Measurements from ENCODE around the gene C6orf47.
"Not testable (repeated sequence)": the region's sequence is repeated elsewhere in the genome, so short reads cannot be mapped to it uniquely, and the experiment has no call there.

Gene C6orf47, protein sequence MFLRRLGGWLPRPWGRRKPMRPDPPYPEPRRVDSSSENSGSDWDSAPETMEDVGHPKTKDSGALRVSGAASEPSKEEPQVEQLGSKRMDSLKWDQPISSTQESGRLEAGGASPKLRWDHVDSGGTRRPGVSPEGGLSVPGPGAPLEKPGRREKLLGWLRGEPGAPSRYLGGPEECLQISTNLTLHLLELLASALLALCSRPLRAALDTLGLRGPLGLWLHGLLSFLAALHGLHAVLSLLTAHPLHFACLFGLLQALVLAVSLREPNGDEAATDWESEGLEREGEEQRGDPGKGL

DNA sequence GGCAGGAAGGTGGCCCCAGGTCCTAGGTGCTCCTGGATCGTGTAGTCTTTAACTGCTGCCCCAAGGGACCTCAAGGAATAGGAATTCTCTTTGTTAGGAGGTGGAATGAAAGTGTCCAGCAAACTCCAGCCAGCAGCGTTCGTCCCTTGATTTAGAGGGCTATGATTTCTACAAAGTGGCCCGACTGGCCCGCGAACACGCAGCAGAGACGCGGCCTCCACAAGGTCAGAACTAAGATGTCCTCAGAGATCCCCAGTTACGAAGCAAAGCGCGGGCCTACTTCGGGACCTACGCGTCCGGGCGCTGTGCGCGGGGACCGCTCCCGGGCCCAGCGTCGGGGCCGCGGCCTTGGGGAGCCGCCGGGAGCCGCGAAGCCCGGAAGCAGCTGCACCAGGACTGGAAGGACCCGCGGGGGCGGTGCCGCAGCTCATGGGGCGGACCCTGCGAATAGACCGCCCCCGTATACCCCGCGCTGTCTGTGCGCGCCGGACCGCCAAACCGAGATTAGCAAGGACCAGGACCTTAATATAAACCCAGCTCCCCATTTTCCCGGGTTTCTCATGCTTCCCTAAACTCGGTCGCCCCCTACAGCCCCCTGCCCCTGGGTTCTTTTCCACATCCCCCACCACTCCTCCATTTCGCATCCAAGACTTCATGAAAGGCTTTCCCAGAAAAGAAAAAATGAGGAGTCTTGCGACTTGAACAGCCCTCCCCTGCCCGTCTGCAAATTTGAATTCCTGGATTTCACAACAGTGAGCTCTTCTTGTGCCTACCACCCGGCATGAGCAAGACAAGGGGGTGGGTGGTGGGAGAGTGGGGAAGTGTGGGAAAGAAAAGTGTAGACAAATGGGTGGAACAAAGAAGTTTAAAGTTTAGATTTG lies at the start of gene C6orf47:
C6orf47 (minus strand) TSS at position 398 of the 881 bp plus-strand sequence. CDS start 831 bp downstream, outside the sequence.
- peak; percentile 25 to 70 (median 61) for DNase-seq

DNA sequence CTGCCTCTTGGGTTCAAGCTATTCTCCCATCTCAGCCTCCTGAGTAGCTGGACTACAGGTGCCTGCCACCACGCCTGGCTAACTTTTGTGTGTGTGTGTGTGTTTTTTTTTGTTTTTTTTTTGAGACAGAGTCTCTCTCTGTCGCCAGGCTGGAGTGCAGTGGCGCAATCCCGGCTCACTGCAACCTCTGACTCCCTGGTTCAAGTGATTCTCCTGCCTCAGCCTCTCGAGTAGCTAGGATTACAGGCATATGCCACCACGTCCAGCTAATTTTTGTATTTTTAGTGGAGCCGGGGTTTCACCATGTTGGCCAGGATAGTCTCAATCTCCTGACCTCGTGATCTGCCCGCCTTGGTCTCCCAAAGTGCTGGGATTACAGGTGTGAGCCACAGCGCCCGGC lies 48.6 kb upstream of the C6orf47 start:
- DNase-seq, result not testable (repeated sequence)

GRCh38 chr6:31708224-31708623 lies 47.6 kb upstream of the C6orf47 start:
- DNase-seq, result no peak

DNA sequence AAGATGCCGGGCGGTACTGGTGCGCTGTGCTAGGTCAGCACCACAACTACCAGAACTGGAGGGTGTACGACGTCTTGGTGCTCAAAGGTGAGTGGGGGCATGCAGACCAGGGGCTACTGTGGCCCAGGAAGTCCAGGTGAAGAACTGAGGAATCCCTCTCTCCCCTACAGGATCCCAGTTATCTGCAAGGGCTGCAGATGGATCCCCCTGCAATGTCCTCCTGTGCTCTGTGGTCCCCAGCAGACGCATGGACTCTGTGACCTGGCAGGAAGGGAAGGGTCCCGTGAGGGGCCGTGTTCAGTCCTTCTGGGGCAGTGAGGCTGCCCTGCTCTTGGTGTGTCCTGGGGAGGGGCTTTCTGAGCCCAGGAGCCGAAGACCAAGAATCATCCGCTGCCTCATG lies 47.1 kb upstream of the C6orf47 start:
- no peak for DNase-seq

DNA sequence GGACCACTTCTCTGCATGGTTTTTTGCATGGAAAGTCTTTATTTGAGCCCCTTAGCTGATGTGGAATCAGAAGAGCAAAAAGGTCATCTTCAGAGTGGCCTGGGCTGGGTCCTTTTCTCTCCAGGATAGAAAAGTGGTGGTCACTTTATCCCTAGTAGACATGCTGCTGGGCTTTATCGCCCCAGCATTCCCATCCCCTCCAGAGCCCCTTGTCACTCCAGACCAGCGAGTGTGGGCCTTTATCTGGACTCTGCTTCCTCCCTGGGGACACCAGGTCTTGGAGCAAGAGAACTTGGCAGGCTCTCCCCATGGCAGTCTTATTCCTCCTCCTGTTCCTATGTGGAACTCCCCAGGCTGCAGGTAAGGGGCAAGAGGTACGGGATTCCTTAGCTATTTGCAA lies 46.0 kb upstream of the C6orf47 start, which contains the start of gene LY6G6F:
LY6G6F (plus strand) TSS at position 268 of the 400 bp plus-strand sequence; CDS start at position 309, 41 bp downstream.
- DNase-seq, result no peak

- DNase-seq, result no peak
Measured at GRCh38 chr6:31705931-31706330, 45.4 kb upstream of the C6orf47 start.

GRCh38 chr6:31702819-31703716 lies 42.5 kb upstream of the C6orf47 start, which contains the start of gene ABHD16A:
ABHD16A (minus strand) TSS chr6:31703324; CDS start chr6:31703281, 43 bp downstream.
- peak; percentile 88 to 96 (median 94) for DNase-seq

GRCh38 chr6:31702405-31702818 lies 41.8 kb upstream of the C6orf47 start:
- DNase-seq, result no peak

GRCh38 chr6:31701666-31702404 lies 41.3 kb upstream of the C6orf47 start:
- no peak for DNase-seq

GRCh38 chr6:31700740-31701401 lies 40.3 kb upstream of the C6orf47 start:
- no peak for DNase-seq

- DNase-seq, result no peak
Measured at GRCh38 chr6:31697555-31697954, 37.0 kb upstream of the C6orf47 start.

DNA sequence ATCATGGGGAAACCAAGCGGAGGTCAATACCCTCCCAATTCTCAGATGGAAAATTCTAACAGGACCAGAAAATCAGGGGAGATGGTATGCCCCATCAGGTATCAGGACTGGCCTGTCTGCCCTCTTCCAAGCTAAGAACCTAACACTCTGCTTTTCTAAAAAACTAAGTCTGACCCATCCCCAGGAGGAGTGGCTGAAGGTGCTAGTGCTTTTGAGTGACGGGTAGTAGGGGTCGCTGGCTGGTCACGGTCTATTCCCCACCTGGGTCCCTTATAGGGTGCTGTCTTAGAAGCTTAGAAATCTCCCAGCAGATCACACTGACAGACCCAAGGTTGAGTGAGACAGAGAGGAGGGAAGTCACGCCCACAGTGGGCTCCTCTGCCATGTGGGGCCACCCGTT lies 33.0 kb upstream of the C6orf47 start:
- no peak for DNase-seq

- no peak for DNase-seq
Measured at GRCh38 chr6:31692886-31693285, 32.3 kb upstream of the C6orf47 start.

- no peak for DNase-seq
Measured at GRCh38 chr6:31692353-31692752, 31.8 kb upstream of the C6orf47 start.

DNA sequence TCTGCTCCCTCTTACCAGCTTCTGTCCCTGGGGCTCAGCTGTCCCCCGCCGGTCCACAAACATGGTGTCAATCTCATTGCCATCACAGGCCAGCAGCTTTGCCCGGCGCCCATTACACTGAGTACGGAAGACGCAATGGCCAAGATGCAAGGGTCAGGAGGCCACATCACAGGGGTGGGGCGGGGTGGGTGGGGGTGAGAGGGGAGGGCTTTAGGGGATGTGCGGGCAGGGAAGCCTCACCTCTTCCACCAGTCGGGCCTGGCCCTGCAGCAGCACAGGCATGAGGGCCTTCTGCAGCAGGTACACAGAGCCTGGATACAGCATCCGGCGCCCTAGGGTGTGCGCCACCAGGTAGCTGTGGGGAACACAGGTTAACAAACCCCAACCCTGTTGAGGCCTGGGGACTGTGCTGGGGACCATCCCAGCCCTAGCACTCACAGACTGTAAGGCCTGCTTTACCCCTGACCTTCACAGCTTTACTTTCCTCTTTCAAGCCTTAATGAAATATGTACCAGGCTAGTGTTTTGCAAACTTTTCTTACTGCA lies 31.1 kb upstream of the C6orf47 start:
- no peak for DNase-seq

DNA sequence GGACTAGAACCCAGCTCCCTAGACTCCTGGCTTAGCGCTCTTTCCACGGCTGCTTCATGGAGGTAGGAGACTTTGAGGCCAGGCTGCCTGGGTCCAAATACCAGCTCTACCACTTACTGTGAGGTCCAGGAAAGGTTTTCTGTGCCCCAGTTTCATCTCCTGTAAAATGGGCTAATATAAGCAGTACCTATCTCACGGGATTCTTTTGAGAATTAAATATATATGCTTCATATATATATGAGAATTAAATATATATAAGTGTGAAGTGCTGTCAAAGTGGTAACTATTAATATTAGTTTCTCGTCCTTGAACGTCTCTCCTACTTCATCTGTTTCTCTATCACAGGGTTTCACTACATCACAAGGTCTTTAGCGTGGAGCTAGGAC lies 30.5 kb upstream of the C6orf47 start:
- no peak for DNase-seq

- no peak for DNase-seq
Measured at GRCh38 chr6:31690231-31691077, 29.9 kb upstream of the C6orf47 start.

GRCh38 chr6:31689249-31690110 lies 28.9 kb upstream of the C6orf47 start:
- DNase-seq, result peak in 1 of 6 experiments; percentile 4

All from stimulated activated naive CD4-positive, alpha-beta T cell (primary cell).